Measurements from ENCODE around the gene PODXL2.

The PODXL2 gene

DNA sequence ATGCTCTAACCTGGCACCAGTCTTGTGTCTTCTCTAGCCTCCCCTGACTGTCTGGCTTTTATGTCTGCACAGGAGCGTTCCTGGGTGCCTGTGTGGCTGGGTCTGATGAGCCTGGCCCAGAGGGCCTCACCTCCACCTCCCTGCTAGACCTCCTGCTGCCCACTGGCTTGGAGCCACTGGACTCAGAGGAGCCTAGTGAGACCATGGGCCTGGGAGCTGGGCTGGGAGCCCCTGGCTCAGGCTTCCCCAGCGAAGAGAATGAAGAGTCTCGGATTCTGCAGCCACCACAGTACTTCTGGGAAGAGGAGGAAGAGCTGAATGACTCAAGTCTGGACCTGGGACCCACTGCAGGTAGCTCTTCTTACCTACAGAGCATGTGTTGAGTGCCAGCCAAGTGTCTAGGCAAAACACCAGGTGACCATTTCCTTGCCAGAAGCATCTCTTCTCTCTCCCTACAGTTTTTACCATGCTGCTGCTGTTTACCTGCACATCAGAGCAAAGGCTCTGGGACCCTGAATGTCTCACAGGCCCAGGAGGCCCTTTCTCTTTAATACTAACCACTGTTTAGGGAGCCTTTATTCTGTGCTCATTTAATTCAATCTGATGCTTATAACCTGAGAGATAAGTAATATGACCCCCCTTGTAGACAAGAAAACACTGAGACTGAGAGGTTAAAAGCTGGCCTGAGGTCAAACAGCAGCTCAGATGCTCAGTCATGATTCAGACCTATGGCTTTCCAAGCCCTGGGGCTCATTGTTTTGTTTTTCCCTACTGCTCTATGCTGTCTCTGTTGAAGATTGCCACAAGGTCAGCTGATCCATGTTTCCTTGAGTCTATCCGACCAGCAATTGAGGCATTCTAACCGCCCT is 10.4 kb downstream of the PODXL2 start:
- TF ChIP-seq, protein P1, sequence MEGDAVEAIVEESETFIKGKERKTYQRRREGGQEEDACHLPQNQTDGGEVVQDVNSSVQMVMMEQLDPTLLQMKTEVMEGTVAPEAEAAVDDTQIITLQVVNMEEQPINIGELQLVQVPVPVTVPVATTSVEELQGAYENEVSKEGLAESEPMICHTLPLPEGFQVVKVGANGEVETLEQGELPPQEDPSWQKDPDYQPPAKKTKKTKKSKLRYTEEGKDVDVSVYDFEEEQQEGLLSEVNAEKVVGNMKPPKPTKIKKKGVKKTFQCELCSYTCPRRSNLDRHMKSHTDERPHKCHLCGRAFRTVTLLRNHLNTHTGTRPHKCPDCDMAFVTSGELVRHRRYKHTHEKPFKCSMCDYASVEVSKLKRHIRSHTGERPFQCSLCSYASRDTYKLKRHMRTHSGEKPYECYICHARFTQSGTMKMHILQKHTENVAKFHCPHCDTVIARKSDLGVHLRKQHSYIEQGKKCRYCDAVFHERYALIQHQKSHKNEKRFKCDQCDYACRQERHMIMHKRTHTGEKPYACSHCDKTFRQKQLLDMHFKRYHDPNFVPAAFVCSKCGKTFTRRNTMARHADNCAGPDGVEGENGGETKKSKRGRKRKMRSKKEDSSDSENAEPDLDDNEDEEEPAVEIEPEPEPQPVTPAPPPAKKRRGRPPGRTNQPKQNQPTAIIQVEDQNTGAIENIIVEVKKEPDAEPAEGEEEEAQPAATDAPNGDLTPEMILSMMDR (conservative IDR thresholded peaks at IDR 0.05; ENCODE audit: low read depth, low read length) = no peak
- DNase-seq (ENCODE audit: low read depth) = no peak
- H3K4me3 ChIP-seq (ENCODE audit: low read length) = no peak overlapping the region

- DNase-seq (ENCODE audit: low read depth) = no peak
- TF ChIP-seq, protein P1 (conservative IDR thresholded peaks at IDR 0.05; ENCODE audit: low read depth, low read length) = no peak
- no peak overlapping the region for H3K4me3 ChIP-seq (ENCODE audit: low read length)
Observed at GRCh38 chr3:127640042-127640355, 11.0 kb downstream of the PODXL2 start.

DNA sequence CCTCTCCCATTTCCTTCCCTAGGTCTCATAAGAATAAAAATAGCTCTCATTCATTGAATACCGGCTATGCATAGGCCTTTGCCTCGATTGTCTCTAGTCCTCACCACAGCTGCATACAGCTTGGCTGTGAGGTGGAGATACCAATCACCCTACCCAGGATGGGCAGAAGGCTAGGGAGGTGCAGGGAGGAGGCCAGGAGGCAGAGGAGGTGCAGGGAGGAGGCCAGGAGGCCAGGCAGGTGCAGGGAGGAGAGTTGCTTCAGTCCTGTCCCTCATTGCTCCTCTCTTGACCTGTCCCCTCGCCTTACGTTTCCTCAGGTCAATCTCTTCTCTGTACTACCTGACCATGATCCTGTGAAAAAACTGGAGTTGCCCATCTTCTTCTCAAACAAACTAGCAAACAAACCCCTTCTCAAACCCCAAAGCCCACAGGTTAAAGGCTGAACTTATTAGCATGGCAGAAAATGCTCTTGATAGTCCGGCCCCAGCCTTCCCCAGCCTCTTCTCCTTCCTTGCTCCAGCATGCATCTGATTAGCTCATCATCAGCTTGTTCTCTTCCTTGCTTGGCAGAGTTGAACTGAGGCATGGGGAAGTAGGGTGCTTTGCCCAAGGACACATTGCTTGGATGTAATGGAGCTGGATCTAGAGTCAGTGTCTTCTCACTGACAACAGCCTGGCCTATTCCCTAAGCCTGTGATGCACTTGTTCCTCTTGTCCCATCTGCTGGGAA is 15.8 kb downstream of the PODXL2 start:
- TF ChIP-seq, protein P1 (conservative IDR thresholded peaks at IDR 0.05; ENCODE audit: low read depth, low read length) = no peak
- H3K4me3 ChIP-seq (ENCODE audit: low read length) = no peak overlapping the region
- DNase-seq (ENCODE audit: low read depth) = no peak

- no peak for DNase-seq (ENCODE audit: low read depth)
- TF ChIP-seq, protein P1 (conservative IDR thresholded peaks at IDR 0.05; ENCODE audit: low read depth, low read length) = no peak
Observed at GRCh38 chr3:127645371-127646015, 16.5 kb downstream of the PODXL2 start.

GRCh38 chr3:127646501-127647046 is 17.6 kb downstream of the PODXL2 start:
- no peak overlapping the region for H3K4me3 ChIP-seq (ENCODE audit: low read length)
- TF ChIP-seq, protein P1 (conservative IDR thresholded peaks at IDR 0.05; ENCODE audit: low read depth, low read length) = no peak
- DNase-seq (ENCODE audit: low read depth) = no peak

More at GRCh38 chr3:127645371-127646015, 16.5 kb downstream of the PODXL2 start:
- H3K4me3 ChIP-seq (ENCODE audit: low read length) = no peak overlapping the region

DNA sequence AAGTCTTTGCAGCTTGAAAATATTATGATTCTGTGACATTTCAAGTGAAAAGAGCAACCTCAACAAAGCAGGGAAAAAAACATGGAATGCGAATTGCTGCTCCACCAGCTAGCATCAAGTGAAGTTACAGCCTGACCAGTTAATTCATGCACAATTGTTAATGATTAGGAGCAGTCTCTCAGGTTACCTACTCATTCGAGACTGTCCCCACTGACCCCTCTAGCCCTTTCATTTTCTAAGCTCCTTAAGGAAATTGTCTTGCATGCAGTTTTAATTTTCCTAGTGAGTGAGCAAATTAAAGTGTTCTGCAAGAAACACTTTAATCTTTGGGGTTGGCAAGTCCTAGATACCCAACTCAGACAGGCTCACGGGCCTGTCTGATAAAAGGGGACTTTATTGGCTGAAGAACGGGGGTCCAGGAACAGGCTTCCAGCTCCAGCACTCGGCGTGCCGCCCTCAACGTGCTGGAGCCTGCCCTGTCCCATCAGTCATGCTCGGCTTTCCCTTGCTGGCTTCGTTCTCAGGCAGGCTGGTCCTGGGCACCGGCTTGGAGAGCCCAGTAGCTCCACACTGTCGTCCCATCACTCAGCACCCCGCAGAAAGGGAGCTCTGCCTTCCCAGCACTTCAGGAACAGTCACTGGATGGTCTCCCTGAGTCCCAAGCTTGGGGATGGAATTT is 18.3 kb downstream of the PODXL2 start:
- DNase-seq (ENCODE audit: low read depth) = no peak
- H3K4me3 ChIP-seq (ENCODE audit: low read length) = no peak overlapping the region
- TF ChIP-seq, protein P1 (conservative IDR thresholded peaks at IDR 0.05; ENCODE audit: low read depth, low read length) = no peak
